GM21423 (cell line): ENCODE results near the gene SKIC8.

Source experiments
- ATAC-seq: cut with Tn5 transposase; IDR thresholded peaks from one replicate; pipeline ENCODE4 v1.9.1; 2021; ENCODE audit warnings: mild to moderate bottlenecking, moderate library complexity; ENCODE audit not compliant: unreplicated experiment

Gene SKIC8

GRCh38 chr15:78292219-78292618 lies 7.2 kb downstream of the SKIC8 start:
- ATAC-seq: no peak

- ATAC-seq: no peak
Measured at GRCh38 chr15:78291698-78292097, 7.7 kb downstream of the SKIC8 start.

GRCh38 chr15:78291052-78291451 lies 8.4 kb downstream of the SKIC8 start:
- ATAC-seq: no peak

- no peak for ATAC-seq
Measured at GRCh38 chr15:78290222-78290621, 9.2 kb downstream of the SKIC8 start.

- no peak for ATAC-seq
Measured at GRCh38 chr15:78284758-78285157, 14.7 kb downstream of the SKIC8 start.

GRCh38 chr15:78282324-78282723 lies 17.1 kb downstream of the SKIC8 start:
- no peak for ATAC-seq

- no peak for ATAC-seq
Measured at GRCh38 chr15:78280319-78281072, 18.9 kb downstream of the SKIC8 start.

GRCh38 chr15:78276064-78276943 lies 23.1 kb downstream of the SKIC8 start:
- no peak for ATAC-seq

- no peak for ATAC-seq
Measured at GRCh38 chr15:78274994-78275393, 24.4 kb downstream of the SKIC8 start.

GRCh38 chr15:78272776-78273175 lies 26.6 kb downstream of the SKIC8 start:
- no peak for ATAC-seq

GRCh38 chr15:78272316-78272715 lies 27.1 kb downstream of the SKIC8 start:
- no peak for ATAC-seq

- ATAC-seq: no peak
Measured at GRCh38 chr15:78266806-78267205, 32.6 kb downstream of the SKIC8 start.

GRCh38 chr15:78266229-78266628 lies 33.2 kb downstream of the SKIC8 start:
- no peak for ATAC-seq

- no peak for ATAC-seq
Measured at GRCh38 chr15:78265752-78266224, 33.6 kb downstream of the SKIC8 start.

GRCh38 chr15:78265137-78265460 lies 34.3 kb downstream of the SKIC8 start:
- no peak for ATAC-seq

- no peak for ATAC-seq
Measured at GRCh38 chr15:78264304-78265136, 34.9 kb downstream of the SKIC8 start, which contains the start of gene DNAJA4. DNAJA4 (plus strand) TSS chr15:78264562; CDS start chr15:78264764, 202 bp downstream.

GRCh38 chr15:78263907-78264303 lies 35.5 kb downstream of the SKIC8 start:
- ATAC-seq: no peak

GRCh38 chr15:78263351-78263781 lies 36.0 kb downstream of the SKIC8 start:
- no peak for ATAC-seq

GRCh38 chr15:78261062-78261461 lies 38.3 kb downstream of the SKIC8 start:
- no peak for ATAC-seq

- ATAC-seq: no peak
Measured at GRCh38 chr15:78260489-78260888, 38.9 kb downstream of the SKIC8 start.

- no peak for ATAC-seq
Measured at GRCh38 chr15:78259232-78259631, 40.2 kb downstream of the SKIC8 start.
